Activated T-cell treated with anti-CD3 and anti-CD28 coated beads, Interleukin-2, amount 50 U/mL, for 24 hours (primary cell): ENCODE data around the gene INKA2.
"Not testable (repeated sequence)": the region's sequence is repeated elsewhere in the genome, so short reads cannot be mapped to it uniquely, and the experiment has no call there.

Experiments
- DNase-seq: peaks from one replicate; pipeline ENCODE4 v3.0.0-alpha.2; 2020
- H3K27ac Mint-ChIP-seq: 2 replicates; pipeline ENCODE4 v1.8.0; 2020; ENCODE audit warnings: mild to moderate bottlenecking, mixed read lengths
- H3K27me3 Mint-ChIP-seq: 2 replicates; pipeline ENCODE4 v1.8.0; 2020; ENCODE audit warnings: mixed read lengths
- H3K36me3 Mint-ChIP-seq: 2 replicates; pipeline ENCODE4 v1.8.0; 2020; ENCODE audit warnings: low read depth, mixed read lengths
- H3K4me1 Mint-ChIP-seq: 2 replicates; pipeline ENCODE4 v1.8.0; 2020; ENCODE audit warnings: low read depth, mixed read lengths
- H3K4me3 Mint-ChIP-seq: 2 replicates; pipeline ENCODE4 v1.8.0; 2020; ENCODE audit warnings: mild to moderate bottlenecking, moderate library complexity, mixed read lengths
- H3K9me3 Mint-ChIP-seq: 2 replicates; pipeline ENCODE4 v1.8.0; 2020; ENCODE audit warnings: mixed read lengths

INKA2 gene

GRCh38 chr1:111742292-111742691, 3.1 kb upstream of the INKA2 start:
- not testable (repeated sequence) for H3K36me3 Mint-ChIP-seq, H3K27ac Mint-ChIP-seq, DNase-seq, H3K9me3 Mint-ChIP-seq, H3K4me3 Mint-ChIP-seq
- peaks cover 32% of the 10 kb centered on the region for H3K27me3 Mint-ChIP-seq
- H3K4me1 Mint-ChIP-seq = peaks cover 24% of the 10 kb centered on the region

- DNase-seq = peak; percentile 56
- Mint-ChIP-seq H3K27me3 (peaks cover 32% of the 10 kb centered on the region), H3K27ac (peak overlapping the region; percentile 71), H3K4me3 (peak overlapping the region; percentile 82), H3K4me1 (peaks cover 21% of the 10 kb centered on the region), H3K9me3 (no peaks in the 10 kb centered on the region), H3K36me3 (no peaks in the 10 kb centered on the region)
These were observed 950 bp upstream of the INKA2 start for GRCh38 chr1:111739925-111740765.

- H3K9me3 Mint-ChIP-seq = no peaks in the 10 kb centered on the region
These were observed 580 bp downstream of the INKA2 start for GRCh38 chr1:111738436-111739193.

GRCh38 chr1:111738133-111738435, 1.1 kb downstream of the INKA2 start:
- no peaks in the 10 kb centered on the region for H3K36me3 Mint-ChIP-seq
- H3K4me1 Mint-ChIP-seq = peaks cover 21% of the 10 kb centered on the region
- no peak overlapping the region for H3K27ac Mint-ChIP-seq
- H3K27me3 Mint-ChIP-seq = peaks cover 32% of the 10 kb centered on the region
- H3K4me3 Mint-ChIP-seq = peak overlapping the region; percentile 82
- no peaks in the 10 kb centered on the region for H3K9me3 Mint-ChIP-seq
- no peak for DNase-seq

More at GRCh38 chr1:111738436-111739193, 580 bp downstream of the INKA2 start:
- H3K4me1 Mint-ChIP-seq = peaks cover 21% of the 10 kb centered on the region
- peaks cover 32% of the 10 kb centered on the region for H3K27me3 Mint-ChIP-seq
- peak overlapping the region; percentile 82 for H3K4me3 Mint-ChIP-seq
- H3K36me3 Mint-ChIP-seq = no peaks in the 10 kb centered on the region
- DNase-seq = no peak
- H3K27ac Mint-ChIP-seq = peak overlapping the region; percentile 71

GRCh38 chr1:111737216-111738132, 1.7 kb downstream of the INKA2 start:
- Mint-ChIP-seq H3K27ac (no peak overlapping the region), H3K4me1 (peaks cover 21% of the 10 kb centered on the region), H3K4me3 (peak overlapping the region; percentile 82), H3K27me3 (peaks cover 29% of the 10 kb centered on the region), H3K36me3 (no peaks in the 10 kb centered on the region), H3K9me3 (no peaks in the 10 kb centered on the region)
- no peak for DNase-seq

- no peaks in the 10 kb centered on the region for H3K36me3 Mint-ChIP-seq
- no peak for DNase-seq
- H3K27me3 Mint-ChIP-seq = peaks cover 22% of the 10 kb centered on the region
- peaks cover 21% of the 10 kb centered on the region for H3K4me1 Mint-ChIP-seq
- H3K9me3 Mint-ChIP-seq = no peaks in the 10 kb centered on the region
- no peak overlapping the region for H3K4me3 Mint-ChIP-seq
- H3K27ac Mint-ChIP-seq = no peak overlapping the region
These were observed 2.5 kb downstream of the INKA2 start for GRCh38 chr1:111736548-111737215.

GRCh38 chr1:111735858-111736544, 3.2 kb downstream of the INKA2 start:
- no peak for DNase-seq
- no peak overlapping the region for H3K4me3 Mint-ChIP-seq
- no peaks in the 10 kb centered on the region for H3K36me3 Mint-ChIP-seq
- peaks cover 15% of the 10 kb centered on the region for H3K27me3 Mint-ChIP-seq
- H3K4me1 Mint-ChIP-seq = peaks cover 21% of the 10 kb centered on the region
- no peak overlapping the region for H3K27ac Mint-ChIP-seq
- no peaks in the 10 kb centered on the region for H3K9me3 Mint-ChIP-seq

GRCh38 chr1:111735321-111735720, 3.9 kb downstream of the INKA2 start:
- H3K4me1 Mint-ChIP-seq = peaks cover 19% of the 10 kb centered on the region
- DNase-seq = no peak
- H3K27me3 Mint-ChIP-seq = peaks cover 8% of the 10 kb centered on the region
- H3K9me3 Mint-ChIP-seq = no peaks in the 10 kb centered on the region
- H3K27ac Mint-ChIP-seq = no peak overlapping the region
- H3K36me3 Mint-ChIP-seq = no peaks in the 10 kb centered on the region
- no peak overlapping the region for H3K4me3 Mint-ChIP-seq

GRCh38 chr1:111734856-111735255, 4.3 kb downstream of the INKA2 start:
- Mint-ChIP-seq H3K9me3 (no peaks in the 10 kb centered on the region), H3K4me1 (peaks cover 17% of the 10 kb centered on the region), H3K27me3 (peaks cover 6% of the 10 kb centered on the region), H3K36me3 (no peaks in the 10 kb centered on the region), H3K27ac (no peak overlapping the region), H3K4me3 (no peak overlapping the region)
- DNase-seq = no peak

GRCh38 chr1:111734426-111734825, 4.8 kb downstream of the INKA2 start:
- no peak overlapping the region for H3K4me3 Mint-ChIP-seq
- no peak overlapping the region for H3K27ac Mint-ChIP-seq
- DNase-seq = no peak

GRCh38 chr1:111733992-111734341, 5.2 kb downstream of the INKA2 start:
- H3K36me3 Mint-ChIP-seq = no peaks in the 10 kb centered on the region
- no peak for DNase-seq
- no peak overlapping the region for H3K27ac Mint-ChIP-seq
- no peaks in the 10 kb centered on the region for H3K9me3 Mint-ChIP-seq
- H3K27me3 Mint-ChIP-seq = peaks cover 3% of the 10 kb centered on the region
- H3K4me3 Mint-ChIP-seq = no peak overlapping the region
- H3K4me1 Mint-ChIP-seq = peaks cover 13% of the 10 kb centered on the region

More at GRCh38 chr1:111734426-111734825, 4.8 kb downstream of the INKA2 start:
- H3K9me3 Mint-ChIP-seq = no peaks in the 10 kb centered on the region
- H3K36me3 Mint-ChIP-seq = no peaks in the 10 kb centered on the region
- peaks cover 3% of the 10 kb centered on the region for H3K27me3 Mint-ChIP-seq
- H3K4me1 Mint-ChIP-seq = peaks cover 13% of the 10 kb centered on the region

GRCh38 chr1:111733183-111733991, 5.8 kb downstream of the INKA2 start:
- no peak for DNase-seq
- no peak overlapping the region for H3K27ac Mint-ChIP-seq

GRCh38 chr1:111732718-111733117, 6.5 kb downstream of the INKA2 start:
- no peak for DNase-seq
- no peaks in the 10 kb centered on the region for H3K36me3 Mint-ChIP-seq
- H3K27ac Mint-ChIP-seq = no peak overlapping the region
- peaks cover 4% of the 10 kb centered on the region for H3K4me1 Mint-ChIP-seq
- H3K9me3 Mint-ChIP-seq = no peaks in the 10 kb centered on the region
- no peak overlapping the region for H3K4me3 Mint-ChIP-seq
- no peaks in the 10 kb centered on the region for H3K27me3 Mint-ChIP-seq

More at GRCh38 chr1:111733183-111733991, 5.8 kb downstream of the INKA2 start:
- Mint-ChIP-seq H3K27me3 (no peaks in the 10 kb centered on the region), H3K4me1 (peaks cover 10% of the 10 kb centered on the region), H3K9me3 (no peaks in the 10 kb centered on the region), H3K4me3 (no peak overlapping the region), H3K36me3 (no peaks in the 10 kb centered on the region)
